Measurements from ENCODE around the gene RPL9.
A peak's percentile ranks its signal among the peaks of the same experiment; 100 is the strongest.
"Not testable (repeated sequence)": the region's sequence is repeated elsewhere in the genome, so short reads cannot be mapped to it uniquely, and the experiment has no call there.

The RPL9 gene

GRCh38 chr4:39467464-39467863 lies 8.7 kb upstream of the RPL9 start:
- no peak for DNase-seq (ENCODE audit: extremely low read depth in 1 of 2, low read depth in 1 of 2)

DNA sequence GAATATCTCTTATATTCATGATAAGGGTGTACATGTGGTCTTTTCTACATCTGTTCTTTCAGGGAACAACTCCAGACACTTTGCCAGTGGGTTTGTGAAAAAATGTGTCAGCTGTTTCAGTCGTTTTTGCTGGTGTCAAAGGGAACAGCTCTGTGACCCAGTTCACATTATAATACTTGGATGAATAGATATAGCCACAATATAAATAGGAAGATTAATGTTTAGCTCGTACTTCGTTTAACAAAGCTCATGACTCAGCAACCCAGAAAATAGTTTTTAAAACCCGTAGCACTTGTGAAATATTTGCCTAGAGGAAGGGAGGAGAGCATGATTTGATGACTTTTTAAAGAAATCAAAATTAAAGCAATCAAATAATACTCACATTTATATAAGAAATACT lies 8.0 kb upstream of the RPL9 start:
- DNase-seq (ENCODE audit: extremely low read depth in 1 of 2, low read depth in 1 of 2): no peak

GRCh38 chr4:39464886-39465501 lies 6.3 kb upstream of the RPL9 start:
- DNase-seq (ENCODE audit: extremely low read depth in 1 of 2, low read depth in 1 of 2): no peak

DNA sequence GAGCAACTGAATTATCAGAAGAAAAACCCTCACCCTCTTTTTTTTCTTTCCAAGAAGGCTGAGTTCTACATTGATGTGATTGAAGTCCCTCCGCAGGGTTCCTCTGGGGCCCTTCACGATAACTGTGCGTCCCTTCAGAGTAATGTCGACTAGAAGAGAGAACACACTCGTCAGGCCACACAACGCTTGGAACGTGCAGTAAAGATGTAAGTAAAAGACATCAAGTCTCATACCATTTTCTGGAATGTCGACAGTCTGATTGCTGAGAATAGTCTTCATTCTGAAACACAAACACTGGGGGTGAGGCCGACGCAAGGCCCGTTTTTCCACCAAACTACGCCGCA lies 589 bp downstream of the RPL9 start:
- not testable (repeated sequence) for DNase-seq (ENCODE audit: extremely low read depth in 1 of 2, low read depth in 1 of 2)

- no peak for DNase-seq (ENCODE audit: extremely low read depth in 1 of 2, low read depth in 1 of 2)
These were observed 1.6 kb downstream of the RPL9 start for GRCh38 chr4:39456946-39457763.

GRCh38 chr4:39455486-39455885 lies 3.2 kb downstream of the RPL9 start:
- no peak for DNase-seq (ENCODE audit: extremely low read depth in 1 of 2, low read depth in 1 of 2)

GRCh38 chr4:39453738-39454137 lies 5.0 kb downstream of the RPL9 start:
- no peak for DNase-seq (ENCODE audit: extremely low read depth in 1 of 2, low read depth in 1 of 2)

DNA sequence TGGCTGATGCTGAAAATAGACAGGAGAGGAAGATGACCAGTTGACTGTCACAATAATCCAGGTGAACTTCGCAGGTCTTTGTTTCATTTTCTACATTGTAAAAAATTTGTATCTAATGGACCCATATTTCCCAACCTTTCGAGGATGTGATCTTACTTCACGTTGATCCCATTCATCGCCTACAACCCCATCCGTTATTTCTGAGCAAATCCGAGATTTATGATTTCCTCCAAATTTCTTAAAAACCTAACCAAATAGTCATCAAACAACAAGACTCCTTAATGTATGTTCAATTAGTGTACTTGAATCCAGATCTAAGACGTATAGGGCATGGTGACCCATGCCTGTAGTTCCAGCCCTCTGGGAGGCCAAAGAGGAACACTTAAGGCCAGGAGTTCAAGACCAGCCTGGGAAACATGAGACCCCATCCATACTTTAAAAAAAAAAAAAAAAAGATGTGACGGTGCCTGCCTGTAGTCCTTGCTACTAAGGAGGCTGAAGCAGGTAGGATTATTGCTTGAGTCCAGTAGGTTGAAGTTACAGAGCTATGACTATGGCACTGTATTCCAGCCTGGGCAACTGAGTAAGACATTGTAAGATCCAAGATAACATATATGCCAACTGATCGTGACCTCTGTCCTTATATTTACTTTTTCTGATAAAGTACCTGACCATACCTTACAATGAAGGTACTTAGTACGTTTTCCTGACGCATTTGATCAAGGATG lies 5.7 kb downstream of the RPL9 start:
- DNase-seq (ENCODE audit: extremely low read depth in 1 of 2, low read depth in 1 of 2): no peak

DNA sequence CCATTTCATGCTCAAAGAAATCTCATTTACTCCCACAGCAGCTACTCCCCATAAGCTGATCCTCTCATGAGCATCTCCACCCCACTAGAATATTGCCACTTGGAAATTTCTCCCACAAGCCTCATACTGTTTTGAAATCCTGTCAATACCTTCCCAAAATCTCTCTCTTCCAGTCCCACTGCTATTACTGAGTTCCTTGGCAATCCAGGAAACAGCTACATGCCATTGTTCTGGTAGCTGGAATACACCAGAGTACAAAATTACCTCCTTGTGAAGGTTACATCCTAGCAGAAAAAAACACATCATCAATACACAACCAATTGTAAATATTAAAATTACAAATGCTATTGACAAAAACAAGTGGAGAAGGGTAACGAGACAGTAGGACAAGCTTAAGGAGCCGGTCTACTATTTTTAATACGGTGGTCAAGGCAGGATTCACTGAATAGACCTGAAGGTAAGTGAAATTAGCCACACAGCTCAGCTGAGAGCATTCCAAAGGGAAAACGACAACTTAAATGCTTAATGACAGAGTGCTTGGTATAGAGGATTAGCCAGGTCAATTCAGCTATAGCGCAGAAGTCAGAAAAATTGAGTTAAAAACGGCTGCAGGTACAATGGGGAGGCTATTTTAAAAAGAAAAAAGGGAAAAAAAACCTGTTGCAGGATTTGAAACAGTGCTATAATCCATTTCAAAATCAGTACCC lies 6.4 kb downstream of the RPL9 start:
- DNase-seq (ENCODE audit: extremely low read depth in 1 of 2, low read depth in 1 of 2): no peak

GRCh38 chr4:39451423-39452023 lies 7.2 kb downstream of the RPL9 start:
- DNase-seq (ENCODE audit: extremely low read depth in 1 of 2, low read depth in 1 of 2): no peak

- no peak for DNase-seq (ENCODE audit: extremely low read depth in 1 of 2, low read depth in 1 of 2)
These were observed 8.1 kb downstream of the RPL9 start for GRCh38 chr4:39450618-39451017.

DNA sequence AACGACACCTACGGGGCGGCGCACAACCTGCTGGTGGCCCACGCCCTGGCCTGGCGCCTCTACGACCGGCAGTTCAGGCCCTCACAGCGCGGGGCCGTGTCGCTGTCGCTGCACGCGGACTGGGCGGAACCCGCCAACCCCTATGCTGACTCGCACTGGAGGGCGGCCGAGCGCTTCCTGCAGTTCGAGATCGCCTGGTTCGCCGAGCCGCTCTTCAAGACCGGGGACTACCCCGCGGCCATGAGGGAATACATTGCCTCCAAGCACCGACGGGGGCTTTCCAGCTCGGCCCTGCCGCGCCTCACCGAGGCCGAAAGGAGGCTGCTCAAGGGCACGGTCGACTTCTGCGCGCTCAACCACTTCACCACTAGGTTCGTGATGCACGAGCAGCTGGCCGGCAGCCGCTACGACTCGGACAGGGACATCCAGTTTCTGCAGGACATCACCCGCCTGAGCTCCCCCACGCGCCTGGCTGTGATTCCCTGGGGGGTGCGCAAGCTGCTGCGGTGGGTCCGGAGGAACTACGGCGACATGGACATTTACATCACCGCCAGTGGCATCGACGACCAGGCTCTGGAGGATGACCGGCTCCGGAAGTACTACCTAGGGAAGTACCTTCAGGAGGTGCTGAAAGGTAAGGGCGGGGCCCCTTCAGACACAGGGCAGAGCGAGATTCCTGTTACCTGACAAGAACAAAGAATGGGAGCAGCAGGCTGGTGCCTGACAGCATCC lies 11.7 kb downstream of the RPL9 start:
- DNase-seq (ENCODE audit: extremely low read depth in 1 of 2, low read depth in 1 of 2): peak; percentile 20 to 35

DNA sequence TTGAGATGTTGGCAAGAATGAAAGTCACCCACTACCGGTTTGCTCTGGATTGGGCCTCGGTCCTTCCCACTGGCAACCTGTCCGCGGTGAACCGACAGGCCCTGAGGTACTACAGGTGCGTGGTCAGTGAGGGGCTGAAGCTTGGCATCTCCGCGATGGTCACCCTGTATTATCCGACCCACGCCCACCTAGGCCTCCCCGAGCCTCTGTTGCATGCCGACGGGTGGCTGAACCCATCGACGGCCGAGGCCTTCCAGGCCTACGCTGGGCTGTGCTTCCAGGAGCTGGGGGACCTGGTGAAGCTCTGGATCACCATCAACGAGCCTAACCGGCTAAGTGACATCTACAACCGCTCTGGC lies 12.3 kb downstream of the RPL9 start:
- no peak for DNase-seq (ENCODE audit: extremely low read depth in 1 of 2, low read depth in 1 of 2)

DNA sequence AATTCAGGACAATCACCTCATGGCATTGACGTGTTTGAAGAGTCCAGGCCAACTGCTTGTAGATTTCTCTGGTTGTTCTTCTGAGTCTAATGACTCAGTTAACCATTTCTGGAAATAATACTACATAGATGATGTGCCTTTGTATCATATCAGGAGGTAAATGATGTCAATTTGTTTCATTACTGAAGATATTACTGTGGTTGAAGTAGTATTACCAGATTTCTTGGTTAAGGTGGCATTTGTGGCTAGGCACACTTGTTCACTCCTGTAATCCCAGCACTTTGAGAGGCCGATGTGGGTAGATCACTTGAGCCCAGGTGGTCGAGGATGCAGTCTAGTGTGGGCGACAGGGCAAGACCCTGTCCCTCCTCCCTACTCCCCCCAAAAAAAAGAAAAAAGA lies 15.7 kb downstream of the RPL9 start:
- peak in 1 of 2 donors; percentile 19 for DNase-seq (ENCODE audit: extremely low read depth in 1 of 2, low read depth in 1 of 2)

DNA sequence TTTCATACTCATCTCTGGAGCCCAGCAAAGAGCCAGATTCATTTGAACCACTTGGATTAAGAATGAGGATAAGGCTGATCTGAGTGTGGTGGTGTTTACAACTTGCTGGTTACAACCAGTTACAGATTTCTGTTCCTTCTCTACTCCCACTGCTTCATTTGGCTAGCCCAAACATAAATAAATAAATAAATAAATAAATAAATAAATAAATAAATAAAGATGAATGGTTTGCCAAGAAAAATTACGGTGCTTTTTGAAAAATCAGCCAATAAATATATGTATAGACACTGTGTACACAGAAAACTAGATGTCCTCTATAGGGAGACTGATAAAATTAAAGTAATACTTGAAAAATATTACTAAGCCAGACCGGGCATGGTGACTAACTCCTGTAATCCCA lies 17.1 kb downstream of the RPL9 start:
- no peak for DNase-seq (ENCODE audit: extremely low read depth in 1 of 2, low read depth in 1 of 2)

DNA sequence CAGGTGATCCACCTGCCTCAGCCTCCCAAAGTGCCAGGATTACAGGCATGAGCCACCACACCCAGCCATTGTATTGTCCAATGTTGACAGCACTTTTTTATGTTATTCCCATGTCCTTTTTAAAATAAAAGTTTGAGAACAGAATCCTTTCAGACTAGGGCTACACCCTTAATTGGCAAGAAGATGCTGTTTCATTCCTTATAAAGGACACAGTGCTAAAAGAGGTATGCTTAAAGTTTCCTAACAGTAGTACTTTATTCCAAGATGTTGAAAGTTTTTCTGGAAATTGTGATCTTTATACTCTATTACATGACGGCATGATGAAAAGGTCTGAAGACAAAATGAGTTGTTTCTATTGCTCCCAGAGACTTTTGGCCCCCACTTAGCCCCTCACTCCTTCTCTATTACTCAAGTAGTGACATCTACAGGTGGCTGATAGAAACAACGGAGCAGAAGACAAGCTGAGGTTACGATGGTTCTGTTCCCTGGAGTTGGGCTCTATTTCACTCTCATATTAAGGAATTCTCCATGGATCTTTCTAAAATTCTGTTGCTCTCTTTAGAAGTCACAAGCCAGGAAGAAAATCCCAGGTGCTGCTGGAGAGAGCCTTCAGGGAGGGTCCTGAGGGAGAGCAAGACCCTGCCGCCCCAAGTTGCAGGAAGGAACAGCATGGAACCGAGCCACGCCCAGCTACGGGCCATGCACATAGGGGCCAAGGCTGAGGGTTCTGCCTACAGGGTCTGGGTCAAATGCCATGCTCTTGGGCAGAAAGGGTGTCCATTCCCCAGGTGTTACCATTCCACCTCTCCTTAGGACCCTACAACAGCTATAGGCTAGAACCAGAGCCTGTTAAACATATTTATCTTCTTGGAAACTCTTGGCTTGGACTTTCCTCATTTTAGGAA lies 22.8 kb downstream of the RPL9 start:
- DNase-seq (ENCODE audit: extremely low read depth in 1 of 2, low read depth in 1 of 2): no peak

GRCh38 chr4:39433878-39434492 lies 24.7 kb downstream of the RPL9 start:
- DNase-seq (ENCODE audit: extremely low read depth in 1 of 2, low read depth in 1 of 2): no peak

DNA sequence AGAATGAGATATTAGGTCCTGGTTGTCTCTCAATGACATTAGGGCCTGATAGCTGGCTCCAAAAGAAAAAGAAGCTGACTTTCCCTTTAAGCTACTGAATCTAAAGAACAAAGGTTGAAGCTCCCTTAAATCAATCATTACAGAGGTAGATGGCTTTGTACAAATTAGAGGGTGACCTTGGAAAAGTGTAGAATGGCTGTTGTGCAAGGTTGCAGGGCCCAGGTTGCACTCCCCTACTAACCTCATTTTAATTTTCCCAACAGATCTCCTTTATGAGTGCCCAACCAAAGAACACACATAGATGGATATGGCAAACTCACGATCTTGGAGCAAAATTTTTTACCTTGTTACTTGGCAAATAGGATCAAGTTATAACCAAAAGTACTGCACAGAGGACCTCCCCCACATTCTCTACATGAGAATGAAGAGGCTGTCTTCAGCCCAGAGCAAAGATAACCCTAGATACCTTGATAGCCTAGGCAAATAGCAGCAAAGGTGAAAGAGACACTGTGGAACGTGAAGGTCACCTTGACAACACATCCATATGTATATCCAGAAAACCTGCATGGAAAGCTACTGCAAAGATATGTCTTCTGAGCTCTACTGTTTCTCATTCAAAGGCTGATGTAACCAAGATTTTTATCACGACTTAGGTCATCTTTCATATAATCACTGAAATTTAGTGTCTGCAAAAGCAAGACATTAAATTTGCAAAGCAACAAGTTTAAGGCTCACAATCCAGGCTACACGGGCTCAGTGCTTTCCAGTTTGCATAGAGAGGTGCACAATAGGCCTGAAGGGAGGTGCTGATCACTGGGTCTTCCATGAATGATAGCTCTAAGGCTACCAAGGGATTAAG lies 29.0 kb downstream of the RPL9 start:
- DNase-seq (ENCODE audit: extremely low read depth in 1 of 2, low read depth in 1 of 2): no peak

All from stimulated activated CD8-positive, alpha-beta memory T cell treated with anti-CD3 and anti-CD28 coated beads, Interleukin-7, amount 100 ng/mL, for 48 hours (primary cell).